NCI-H345 treated with DMSO at 0.1 percent for 48 hours (cell line): ENCODE measurements around the gene CORO1C.
"Not testable (repeated sequence)": the region's sequence is repeated elsewhere in the genome, so short reads cannot be mapped to it uniquely, and the experiment has no call there.

Experiments
- DNase-seq: peaks from one replicate; lab custom pipeline; 2025; ENCODE audit not compliant: unreplicated experiment; lab: John Stamatoyannopoulos, UW

CORO1C gene

GRCh38 chr12:108638141-108638827 lies 93.0 kb downstream of the CORO1C start:
- no peak for DNase-seq

- DNase-seq, result no peak
Measured at GRCh38 chr12:108637222-108637971, 93.9 kb downstream of the CORO1C start.

GRCh38 chr12:108635997-108636808 lies 95.1 kb downstream of the CORO1C start:
- DNase-seq, result no peak

GRCh38 chr12:108635201-108635996 lies 95.9 kb downstream of the CORO1C start:
- DNase-seq, result no peak

- peak; percentile 43 for DNase-seq
Measured at GRCh38 chr12:108634341-108634751, 97.0 kb downstream of the CORO1C start.

GRCh38 chr12:108633534-108634248 lies 97.6 kb downstream of the CORO1C start, which contains the start of gene SELPLG:
Gene SELPLG (minus strand): TSS chr12:108633894. CDS start chr12:108624307, 9,587 bp downstream.
- no peak for DNase-seq

- DNase-seq, result no peak
Measured at GRCh38 chr12:108633081-108633533, 98.2 kb downstream of the CORO1C start.

- DNase-seq, result not testable (repeated sequence)
Measured at GRCh38 chr12:108631261-108631660, 100.1 kb downstream of the CORO1C start.

- DNase-seq, result no peak
Measured at GRCh38 chr12:108630481-108631207, 100.7 kb downstream of the CORO1C start.

- no peak for DNase-seq
Measured at GRCh38 chr12:108629824-108630476, 101.4 kb downstream of the CORO1C start.

- DNase-seq, result no peak
Measured at GRCh38 chr12:108629151-108629550, 102.2 kb downstream of the CORO1C start.

- DNase-seq, result no peak
Measured at GRCh38 chr12:108627134-108627920, 104.0 kb downstream of the CORO1C start.

- no peak for DNase-seq
Measured at GRCh38 chr12:108625228-108625627, 106.1 kb downstream of the CORO1C start.

- no peak for DNase-seq
Measured at GRCh38 chr12:108623577-108623976, 107.7 kb downstream of the CORO1C start.

GRCh38 chr12:108622921-108623514 lies 108.3 kb downstream of the CORO1C start:
- no peak for DNase-seq

- no peak for DNase-seq
Measured at GRCh38 chr12:108622421-108622820, 108.9 kb downstream of the CORO1C start.

- DNase-seq, result no peak
Measured at GRCh38 chr12:108621161-108621560, 110.2 kb downstream of the CORO1C start.
